Measurements from ENCODE around the gene MTHFSD.
A peak's percentile ranks its signal among the peaks of the same experiment; 100 is the strongest.

Gene MTHFSD

DNA sequence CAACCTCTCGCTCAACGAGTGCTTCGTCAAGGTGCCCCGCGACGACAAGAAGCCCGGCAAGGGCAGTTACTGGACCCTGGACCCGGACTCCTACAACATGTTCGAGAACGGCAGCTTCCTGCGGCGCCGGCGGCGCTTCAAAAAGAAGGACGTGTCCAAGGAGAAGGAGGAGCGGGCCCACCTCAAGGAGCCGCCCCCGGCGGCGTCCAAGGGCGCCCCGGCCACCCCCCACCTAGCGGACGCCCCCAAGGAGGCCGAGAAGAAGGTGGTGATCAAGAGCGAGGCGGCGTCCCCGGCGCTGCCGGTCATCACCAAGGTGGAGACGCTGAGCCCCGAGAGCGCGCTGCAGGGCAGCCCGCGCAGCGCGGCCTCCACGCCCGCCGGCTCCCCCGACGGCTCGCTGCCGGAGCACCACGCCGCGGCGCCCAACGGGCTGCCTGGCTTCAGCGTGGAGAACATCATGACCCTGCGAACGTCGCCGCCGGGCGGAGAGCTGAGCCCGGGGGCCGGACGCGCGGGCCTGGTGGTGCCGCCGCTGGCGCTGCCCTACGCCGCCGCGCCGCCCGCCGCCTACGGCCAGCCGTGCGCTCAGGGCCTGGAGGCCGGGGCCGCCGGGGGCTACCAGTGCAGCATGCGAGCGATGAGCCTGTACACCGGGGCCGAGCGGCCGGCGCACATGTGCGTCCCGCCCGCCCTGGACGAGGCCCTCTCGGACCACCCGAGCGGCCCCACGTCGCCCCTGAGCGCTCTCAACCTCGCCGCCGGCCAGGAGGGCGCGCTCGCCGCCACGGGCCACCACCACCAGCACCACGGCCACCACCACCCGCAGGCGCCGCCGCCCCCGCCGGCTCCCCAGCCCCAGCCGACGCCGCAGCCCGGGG lies 12.9 kb upstream of the MTHFSD start:
- Histone ChIP-seq H3K9me3 (ENCODE audit: control insufficient read depth in 2 of 2, low read length in 2 of 2) (no peaks in the 10 kb centered on the region), H3K27me3 (ENCODE audit: control insufficient read depth in 1 of 2, insufficient read depth in 2 of 2, low read length in 2 of 2) (peaks cover 62 to 82% of the 10 kb centered on the region in 2 donors), H3K27ac (ENCODE audit: low read length) (no peak overlapping the region), H3K36me3 (ENCODE audit: control insufficient read depth in 2 of 2, insufficient read depth in 2 of 2, low read length in 2 of 2) (no peaks in the 10 kb centered on the region), H3K4me1 (ENCODE audit: control insufficient read depth, insufficient read depth, low read length) (peaks cover 20% of the 10 kb centered on the region), H3K4me3 (ENCODE audit: low read length in 2 of 2) (peak overlapping the region in 1 of 2 donors; percentile 22), H3K9ac (ENCODE audit: low read length in 2 of 2) (no peak overlapping the region)

DNA sequence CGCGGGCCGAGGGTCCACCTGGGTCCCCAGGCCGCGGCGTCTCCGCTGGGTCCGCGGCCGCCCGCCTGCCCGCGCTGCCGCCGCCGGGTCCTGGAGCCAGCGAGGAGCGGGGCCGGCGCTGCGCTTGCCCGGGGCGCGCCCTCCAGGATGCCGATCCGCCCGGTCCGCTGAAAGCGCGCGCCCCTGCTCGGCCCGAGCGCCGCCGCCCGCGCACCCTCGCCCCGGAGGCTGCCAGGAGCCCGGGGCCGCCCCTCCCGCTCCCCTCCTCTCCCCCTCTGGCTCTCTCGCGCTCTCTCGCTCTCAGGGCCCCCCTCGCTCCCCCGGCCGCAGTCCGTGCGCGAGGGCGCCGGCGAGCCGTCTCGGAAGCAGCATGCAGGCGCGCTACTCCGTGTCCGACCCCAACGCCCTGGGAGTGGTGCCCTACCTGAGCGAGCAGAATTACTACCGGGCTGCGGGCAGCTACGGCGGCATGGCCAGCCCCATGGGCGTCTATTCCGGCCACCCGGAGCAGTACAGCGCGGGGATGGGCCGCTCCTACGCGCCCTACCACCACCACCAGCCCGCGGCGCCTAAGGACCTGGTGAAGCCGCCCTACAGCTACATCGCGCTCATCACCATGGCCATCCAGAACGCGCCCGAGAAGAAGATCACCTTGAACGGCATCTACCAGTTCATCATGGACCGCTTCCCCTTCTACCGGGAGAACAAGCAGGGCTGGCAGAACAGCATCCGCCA lies 12.1 kb upstream of the MTHFSD start:
- H3K4me1 ChIP-seq (ENCODE audit: control insufficient read depth, insufficient read depth, low read length): peaks cover 20% of the 10 kb centered on the region
- peaks cover 55 to 75% of the 10 kb centered on the region in 2 donors for H3K27me3 ChIP-seq (ENCODE audit: control insufficient read depth in 1 of 2, insufficient read depth in 2 of 2, low read length in 2 of 2)
- H3K4me3 ChIP-seq (ENCODE audit: low read length in 2 of 2): peak overlapping the region in 1 of 2 donors; percentile 55
- no peaks in the 10 kb centered on the region for H3K36me3 ChIP-seq (ENCODE audit: control insufficient read depth in 2 of 2, insufficient read depth in 2 of 2, low read length in 2 of 2)
- H3K9ac ChIP-seq (ENCODE audit: low read length in 2 of 2): no peak overlapping the region
- H3K9me3 ChIP-seq (ENCODE audit: control insufficient read depth in 2 of 2, low read length in 2 of 2): no peaks in the 10 kb centered on the region
- H3K27ac ChIP-seq (ENCODE audit: low read length): no peak overlapping the region

DNA sequence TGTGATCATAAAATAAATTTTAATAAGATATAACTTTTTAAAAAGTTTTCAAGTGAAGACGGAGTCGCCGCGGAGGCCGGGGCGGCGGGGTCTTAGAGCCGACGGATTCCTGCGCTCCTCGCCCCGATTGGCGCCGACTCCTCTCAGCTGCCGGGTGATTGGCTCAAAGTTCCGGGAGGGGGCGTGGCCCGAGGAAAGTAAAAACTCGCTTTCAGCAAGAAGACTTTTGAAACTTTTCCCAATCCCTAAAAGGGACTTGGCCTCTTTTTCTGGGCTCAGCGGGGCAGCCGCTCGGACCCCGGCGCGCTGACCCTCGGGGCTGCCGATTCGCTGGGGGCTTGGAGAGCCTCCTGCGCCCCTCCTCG lies 11.5 kb upstream of the MTHFSD start, which contains the start of gene FOXC2:
Gene FOXC2 (plus strand): TSS at position 229 of the 365 bp plus-strand sequence. CDS start 507 bp downstream, outside the sequence.
- H3K36me3 ChIP-seq (ENCODE audit: control insufficient read depth in 2 of 2, insufficient read depth in 2 of 2, low read length in 2 of 2): no peaks in the 10 kb centered on the region
- H3K9me3 ChIP-seq (ENCODE audit: control insufficient read depth in 2 of 2, low read length in 2 of 2): no peaks in the 10 kb centered on the region
- H3K4me3 ChIP-seq (ENCODE audit: low read length in 2 of 2): peak within 1 kb of the TSS in 1 of 2 donors; percentile 55
- peaks cover 20% of the 10 kb centered on the region for H3K4me1 ChIP-seq (ENCODE audit: control insufficient read depth, insufficient read depth, low read length)
- H3K27me3 ChIP-seq (ENCODE audit: control insufficient read depth in 1 of 2, insufficient read depth in 2 of 2, low read length in 2 of 2): peaks cover 52 to 69% of the 10 kb centered on the region in 2 donors
- no peak within 1 kb of the TSS for H3K27ac ChIP-seq (ENCODE audit: low read length)
- no peak within 1 kb of the TSS for H3K9ac ChIP-seq (ENCODE audit: low read length in 2 of 2)

DNA sequence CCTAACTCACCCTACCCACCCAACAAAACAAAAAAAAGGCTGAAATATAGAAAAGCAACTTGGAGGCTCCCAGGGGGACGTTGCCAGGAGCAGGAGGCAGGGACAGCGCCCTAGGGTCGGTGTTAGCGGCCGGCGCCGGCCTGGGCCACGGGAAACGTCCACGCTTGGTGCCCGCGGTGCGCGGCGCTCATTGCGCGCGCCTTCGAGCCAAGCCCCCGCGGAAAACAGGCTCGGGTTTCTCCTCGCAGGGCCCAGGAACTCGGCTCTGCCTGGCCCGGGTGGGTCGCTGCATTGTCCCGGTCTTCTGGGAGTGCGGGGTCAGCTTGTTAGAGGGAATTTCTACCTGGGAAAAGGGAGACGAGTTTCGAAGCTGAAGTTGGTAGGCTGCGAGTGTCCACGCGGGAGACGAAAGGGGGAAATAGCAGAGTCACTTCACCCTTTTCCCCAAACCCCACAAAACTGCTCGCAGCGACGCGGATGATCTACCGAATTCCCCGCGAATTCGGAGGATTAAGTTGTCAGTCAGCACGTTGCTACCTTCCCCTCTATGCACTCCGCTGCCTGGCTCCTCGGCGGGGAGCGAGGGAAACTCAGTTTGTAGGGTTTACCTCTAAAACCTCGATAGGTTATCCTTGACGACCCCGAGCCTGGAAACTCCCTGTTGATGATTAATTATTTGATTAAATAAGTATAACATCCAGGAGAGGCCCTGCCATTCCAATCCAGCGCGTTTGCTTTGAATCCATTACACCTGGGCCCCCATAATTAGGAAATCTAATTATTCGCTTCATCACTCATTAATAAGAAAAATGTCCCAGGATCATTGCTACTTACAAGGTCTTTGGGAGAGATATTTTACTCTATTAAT lies 10.8 kb upstream of the MTHFSD start:
- Histone ChIP-seq H3K36me3 (ENCODE audit: control insufficient read depth in 2 of 2, insufficient read depth in 2 of 2, low read length in 2 of 2) (no peaks in the 10 kb centered on the region), H3K27me3 (ENCODE audit: control insufficient read depth in 1 of 2, insufficient read depth in 2 of 2, low read length in 2 of 2) (peaks cover 51 to 67% of the 10 kb centered on the region in 2 donors), H3K9me3 (ENCODE audit: control insufficient read depth in 2 of 2, low read length in 2 of 2) (no peaks in the 10 kb centered on the region), H3K9ac (ENCODE audit: low read length in 2 of 2) (no peak overlapping the region), H3K4me3 (ENCODE audit: low read length in 2 of 2) (no peak overlapping the region), H3K27ac (ENCODE audit: low read length) (no peak overlapping the region), H3K4me1 (ENCODE audit: control insufficient read depth, insufficient read depth, low read length) (peaks cover 20% of the 10 kb centered on the region)

DNA sequence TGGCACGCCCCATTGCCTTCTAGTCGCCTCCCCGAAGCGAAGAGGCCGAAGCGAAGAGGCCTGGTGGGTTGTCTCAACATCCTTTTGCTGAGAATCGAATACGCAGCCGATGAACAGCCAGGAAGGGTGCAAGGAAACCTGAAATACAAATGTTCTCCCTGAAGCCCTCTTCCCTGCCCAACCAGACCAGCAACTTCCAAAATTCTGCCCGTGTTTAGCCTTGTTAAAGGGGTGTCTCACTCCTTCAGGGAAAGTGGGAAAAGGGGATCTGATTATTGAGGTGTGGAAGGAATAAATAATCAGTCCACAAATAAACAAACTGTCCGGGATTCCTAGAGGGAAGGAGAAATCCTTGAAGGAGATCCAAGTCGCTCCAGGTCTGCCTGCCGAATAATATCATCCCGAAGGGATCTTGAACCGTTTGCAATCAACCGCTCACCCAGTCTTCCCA lies 10.2 kb upstream of the MTHFSD start:
- Histone ChIP-seq H3K4me1 (ENCODE audit: control insufficient read depth, insufficient read depth, low read length) (peaks cover 20% of the 10 kb centered on the region), H3K36me3 (ENCODE audit: control insufficient read depth in 2 of 2, insufficient read depth in 2 of 2, low read length in 2 of 2) (no peaks in the 10 kb centered on the region), H3K4me3 (ENCODE audit: low read length in 2 of 2) (no peak overlapping the region), H3K9me3 (ENCODE audit: control insufficient read depth in 2 of 2, low read length in 2 of 2) (no peaks in the 10 kb centered on the region), H3K9ac (ENCODE audit: low read length in 2 of 2) (no peak overlapping the region), H3K27ac (ENCODE audit: low read length) (no peak overlapping the region), H3K27me3 (ENCODE audit: control insufficient read depth in 1 of 2, insufficient read depth in 2 of 2, low read length in 2 of 2) (peaks cover 49 to 65% of the 10 kb centered on the region in 2 donors)

DNA sequence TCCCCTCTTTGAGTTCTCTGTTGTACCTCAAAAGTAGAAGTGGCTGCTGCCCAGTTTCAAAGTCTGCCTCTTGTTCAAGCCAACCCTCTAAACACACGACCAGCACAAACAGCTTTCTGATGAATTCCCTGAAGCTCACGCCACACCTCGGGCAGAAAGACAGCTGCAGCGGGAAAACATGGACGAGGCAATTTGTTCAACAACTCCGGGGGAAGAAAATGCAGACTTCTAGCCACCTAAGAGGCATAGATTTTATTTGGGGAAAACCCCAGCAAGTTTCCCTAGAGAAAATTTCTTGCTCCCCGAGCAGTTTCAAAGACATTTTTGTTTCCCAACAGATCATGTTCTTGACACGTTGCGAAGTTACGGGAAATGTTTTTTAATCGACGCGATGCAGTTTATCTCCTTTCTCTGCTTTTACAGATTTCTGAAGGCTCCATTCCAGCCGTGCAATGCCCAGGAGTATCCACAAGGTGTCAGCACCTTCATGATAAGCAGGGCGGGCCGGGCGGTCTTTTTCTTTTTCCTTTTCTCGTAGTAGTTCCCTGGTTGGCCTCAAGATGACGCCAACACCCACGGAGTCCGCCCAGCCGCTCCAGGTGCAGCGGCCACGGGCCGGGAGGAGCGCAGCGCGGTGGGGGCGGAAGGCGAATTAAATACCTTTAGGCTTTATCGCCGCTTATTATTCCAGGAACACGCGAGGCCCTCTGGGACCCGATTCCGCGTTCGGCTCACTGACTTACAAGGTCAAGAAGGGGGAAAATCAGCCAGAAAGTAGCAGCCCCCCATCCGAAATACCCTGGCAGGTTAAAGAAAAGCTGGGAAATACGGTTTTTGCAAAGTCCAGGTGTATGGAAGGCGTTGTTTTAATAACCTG lies 8.7 kb upstream of the MTHFSD start:
- no peaks in the 10 kb centered on the region for H3K36me3 ChIP-seq (ENCODE audit: control insufficient read depth in 2 of 2, insufficient read depth in 2 of 2, low read length in 2 of 2)

DNA sequence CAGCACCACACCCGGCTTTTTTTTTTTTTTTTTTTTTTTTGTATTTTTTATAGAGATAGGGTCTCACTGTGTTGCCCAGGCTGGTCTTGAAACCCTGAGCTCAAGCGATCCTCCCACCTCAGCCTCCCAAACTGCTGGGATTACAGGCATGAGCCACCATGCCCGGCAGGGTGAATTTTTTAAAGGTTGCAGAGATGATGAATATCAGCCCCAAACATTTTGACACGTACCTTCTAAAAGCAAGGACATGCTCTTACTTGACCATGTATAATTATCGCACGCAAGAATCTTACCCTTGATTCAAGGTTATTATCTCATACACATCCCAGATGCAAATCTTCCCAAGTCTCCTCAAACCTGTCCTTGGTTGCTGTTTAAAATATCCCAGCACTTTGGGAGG lies 7.3 kb upstream of the MTHFSD start:
- Histone ChIP-seq H3K4me3 (ENCODE audit: low read length in 2 of 2) (no peak overlapping the region), H3K9me3 (ENCODE audit: control insufficient read depth in 2 of 2, low read length in 2 of 2) (no peaks in the 10 kb centered on the region), H3K27me3 (ENCODE audit: control insufficient read depth in 1 of 2, insufficient read depth in 2 of 2, low read length in 2 of 2) (peaks cover 38 to 46% of the 10 kb centered on the region in 2 donors), H3K27ac (ENCODE audit: low read length) (no peak overlapping the region), H3K9ac (ENCODE audit: low read length in 2 of 2) (no peak overlapping the region), H3K4me1 (ENCODE audit: control insufficient read depth, insufficient read depth, low read length) (peaks cover 20% of the 10 kb centered on the region), H3K36me3 (ENCODE audit: control insufficient read depth in 2 of 2, insufficient read depth in 2 of 2, low read length in 2 of 2) (no peaks in the 10 kb centered on the region)

More for the DNA sequence above, 8.7 kb upstream of the MTHFSD start:
- Histone ChIP-seq H3K9ac (ENCODE audit: low read length in 2 of 2) (peak overlapping the region in 1 of 2 donors; percentile 47), H3K27ac (ENCODE audit: low read length) (no peak overlapping the region), H3K4me3 (ENCODE audit: low read length in 2 of 2) (peak overlapping the region in 1 of 2 donors; percentile 40), H3K9me3 (ENCODE audit: control insufficient read depth in 2 of 2, low read length in 2 of 2) (no peaks in the 10 kb centered on the region), H3K27me3 (ENCODE audit: control insufficient read depth in 1 of 2, insufficient read depth in 2 of 2, low read length in 2 of 2) (peaks cover 42 to 54% of the 10 kb centered on the region in 2 donors), H3K4me1 (ENCODE audit: control insufficient read depth, insufficient read depth, low read length) (peaks cover 20% of the 10 kb centered on the region)

DNA sequence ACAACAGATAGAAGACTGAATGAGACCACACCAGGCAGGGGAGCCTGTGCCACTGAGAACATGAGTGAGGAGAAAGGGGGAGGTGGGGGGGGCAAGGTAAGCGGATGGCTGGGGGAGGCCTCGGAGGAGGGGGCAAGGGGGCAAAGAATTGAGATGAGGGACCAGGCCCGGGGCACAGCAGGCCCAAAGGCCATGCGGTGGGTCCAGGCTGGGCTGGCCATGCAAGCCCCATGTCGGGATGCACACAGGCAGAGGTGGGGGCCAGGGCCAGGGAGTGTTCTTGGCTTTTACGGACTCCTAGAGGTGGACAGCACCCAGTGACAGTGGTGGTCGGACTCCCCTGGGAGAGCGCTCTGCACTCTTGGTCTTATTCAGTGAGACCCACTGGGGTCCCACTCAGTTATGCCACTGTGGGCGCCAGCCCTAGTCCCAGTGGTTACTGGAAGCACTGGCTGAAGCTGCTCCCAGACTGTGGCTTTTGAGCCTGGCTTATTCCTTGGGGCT lies 4.8 kb upstream of the MTHFSD start:
- H3K4me1 ChIP-seq (ENCODE audit: control insufficient read depth, insufficient read depth, low read length): peaks cover 17% of the 10 kb centered on the region
- H3K27me3 ChIP-seq (ENCODE audit: control insufficient read depth in 1 of 2, insufficient read depth in 2 of 2, low read length in 2 of 2): peaks cover 23 to 25% of the 10 kb centered on the region in 2 donors
- H3K4me3 ChIP-seq (ENCODE audit: low read length in 2 of 2): no peak overlapping the region
- H3K9ac ChIP-seq (ENCODE audit: low read length in 2 of 2): no peak overlapping the region
- H3K27ac ChIP-seq (ENCODE audit: low read length): no peak overlapping the region
- no peaks in the 10 kb centered on the region for H3K9me3 ChIP-seq (ENCODE audit: control insufficient read depth in 2 of 2, low read length in 2 of 2)
- H3K36me3 ChIP-seq (ENCODE audit: control insufficient read depth in 2 of 2, insufficient read depth in 2 of 2, low read length in 2 of 2): no peaks in the 10 kb centered on the region

DNA sequence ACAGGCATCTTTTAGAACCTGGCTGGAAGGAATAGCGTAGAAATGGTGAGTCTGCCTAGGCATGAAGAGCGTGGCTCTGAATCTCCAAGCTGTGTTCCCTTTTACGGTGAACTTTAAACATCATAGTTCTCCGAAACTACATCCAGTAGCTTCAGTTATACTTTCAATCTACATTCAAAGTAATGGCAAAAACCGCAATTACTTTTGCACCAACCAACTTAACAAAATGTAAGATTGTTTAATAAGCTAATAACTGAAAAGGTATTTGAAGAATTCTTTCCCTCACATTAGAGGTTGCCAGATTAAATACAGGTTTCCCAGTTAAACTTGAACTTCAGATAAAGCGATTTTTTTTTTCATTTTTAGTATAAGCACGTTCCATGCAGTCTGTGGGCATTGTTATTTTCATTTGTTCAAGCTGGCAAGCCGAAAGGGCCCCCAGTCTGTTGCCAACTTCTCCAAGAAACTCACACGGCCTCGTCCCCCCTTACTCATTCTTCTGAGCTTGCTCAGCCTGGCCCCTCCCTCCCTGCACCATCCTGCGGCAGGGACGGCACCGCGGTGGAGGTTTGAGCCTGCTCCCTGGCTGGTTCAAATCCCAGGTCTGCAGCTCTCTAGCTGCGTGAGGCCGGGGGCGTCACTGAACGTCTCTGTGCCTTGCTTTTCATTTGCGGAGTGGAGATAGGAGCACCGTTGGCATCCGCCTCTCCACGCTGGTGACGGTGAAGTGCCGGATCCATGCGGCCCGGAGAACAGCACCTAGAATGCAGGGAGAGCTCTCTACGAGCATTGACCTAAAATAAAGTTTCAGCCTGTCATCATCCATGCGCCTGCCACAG lies 3.5 kb upstream of the MTHFSD start:
- Histone ChIP-seq H3K4me1 (ENCODE audit: control insufficient read depth, insufficient read depth, low read length) (peaks cover 14% of the 10 kb centered on the region), H3K9me3 (ENCODE audit: control insufficient read depth in 2 of 2, low read length in 2 of 2) (no peaks in the 10 kb centered on the region), H3K27ac (ENCODE audit: low read length) (no peak overlapping the region), H3K9ac (ENCODE audit: low read length in 2 of 2) (no peak overlapping the region), H3K4me3 (ENCODE audit: low read length in 2 of 2) (no peak overlapping the region), H3K36me3 (ENCODE audit: control insufficient read depth in 2 of 2, insufficient read depth in 2 of 2, low read length in 2 of 2) (no peaks in the 10 kb centered on the region), H3K27me3 (ENCODE audit: control insufficient read depth in 1 of 2, insufficient read depth in 2 of 2, low read length in 2 of 2) (peaks cover 14% of the 10 kb centered on the region in 2 donors)

All from stomach smooth muscle (tissue), 2 donors.